ENCODE results near the gene SLC9B1.

The SLC9B1 gene

GRCh38 chr4:103036169-103036568 lies 16.7 kb upstream of the SLC9B1 start:
- Histone ChIP-seq H3K27me3 (ENCODE audit: insufficient read depth, low read length) (no peaks in the 10 kb centered on the region), H2AFZ (ENCODE audit: low read length, unreplicated experiment) (no peak overlapping the region), H3K27ac (ENCODE audit: low read depth, low read length) (no peak overlapping the region), H3K79me2 (ENCODE audit: control insufficient read depth, insufficient read depth, low read length, unreplicated experiment) (no peaks in the 10 kb centered on the region), H3K36me3 (ENCODE audit: insufficient read depth, low read length) (peaks cover 8% of the 10 kb centered on the region; the same call in 1 of the 2 replicates), H3K4me3 (ENCODE audit: low read depth, low read length) (no peak overlapping the region), H3K4me1 (ENCODE audit: control insufficient read depth, insufficient read depth, low read length, unreplicated experiment) (no peaks in the 10 kb centered on the region)

DNA sequence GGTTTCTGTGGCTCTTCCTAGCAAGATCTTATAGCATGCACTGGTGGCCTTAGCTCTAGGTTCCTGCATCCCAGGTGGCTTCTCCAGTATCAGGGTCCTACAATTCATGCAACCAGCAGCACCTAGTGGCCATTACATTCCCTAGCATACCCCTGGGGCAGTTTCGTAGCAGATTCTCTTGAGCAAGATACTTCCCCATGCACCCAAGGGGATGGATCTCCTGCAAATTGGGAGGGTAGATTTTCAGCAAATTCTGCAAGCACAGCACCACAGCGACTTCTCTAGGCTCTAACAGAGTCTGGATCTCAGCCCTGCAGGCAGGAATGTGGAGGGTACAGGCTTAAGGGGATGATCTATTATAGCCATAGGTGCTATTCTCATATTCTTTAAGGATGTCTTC lies 13.1 kb upstream of the SLC9B1 start:
- Histone ChIP-seq H3K27ac (ENCODE audit: low read depth, low read length) (no peak overlapping the region), H3K79me2 (ENCODE audit: control insufficient read depth, insufficient read depth, low read length, unreplicated experiment) (no peaks in the 10 kb centered on the region), H3K4me3 (ENCODE audit: low read depth, low read length) (no peak overlapping the region), H3K27me3 (ENCODE audit: insufficient read depth, low read length) (no peaks in the 10 kb centered on the region), H3K4me1 (ENCODE audit: control insufficient read depth, insufficient read depth, low read length, unreplicated experiment) (no peaks in the 10 kb centered on the region), H3K36me3 (ENCODE audit: insufficient read depth, low read length) (peaks cover 8% of the 10 kb centered on the region; the same call in 1 of the 2 replicates), H2AFZ (ENCODE audit: low read length, unreplicated experiment) (no peak overlapping the region)

DNA sequence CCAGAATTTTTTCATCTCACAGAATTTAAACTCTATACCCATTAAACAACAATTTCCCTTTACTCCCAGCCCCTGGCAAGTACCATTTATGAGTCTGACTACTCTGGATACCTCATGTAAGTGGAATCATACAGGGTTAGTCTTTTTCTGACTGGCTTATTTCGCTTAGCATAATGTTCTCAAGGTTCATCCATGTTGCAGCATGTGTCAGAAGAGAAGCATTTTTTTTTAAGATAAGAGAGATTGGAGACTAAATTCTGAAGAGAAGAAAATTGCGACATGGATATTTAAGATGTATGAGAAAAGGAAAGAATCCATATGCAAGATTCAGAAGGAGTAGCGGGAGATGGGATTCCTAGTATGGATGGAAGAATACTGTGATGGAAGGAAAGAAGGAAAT lies 11.3 kb upstream of the SLC9B1 start:
- Histone ChIP-seq H3K4me1 (ENCODE audit: control insufficient read depth, insufficient read depth, low read length, unreplicated experiment) (no peaks in the 10 kb centered on the region), H3K79me2 (ENCODE audit: control insufficient read depth, insufficient read depth, low read length, unreplicated experiment) (no peaks in the 10 kb centered on the region), H3K36me3 (ENCODE audit: insufficient read depth, low read length) (peaks cover 3% of the 10 kb centered on the region; the same call in 1 of the 2 replicates), H2AFZ (ENCODE audit: low read length, unreplicated experiment) (no peak overlapping the region), H3K27ac (ENCODE audit: low read depth, low read length) (no peak overlapping the region), H3K4me3 (ENCODE audit: low read depth, low read length) (no peak overlapping the region), H3K27me3 (ENCODE audit: insufficient read depth, low read length) (no peaks in the 10 kb centered on the region)

DNA sequence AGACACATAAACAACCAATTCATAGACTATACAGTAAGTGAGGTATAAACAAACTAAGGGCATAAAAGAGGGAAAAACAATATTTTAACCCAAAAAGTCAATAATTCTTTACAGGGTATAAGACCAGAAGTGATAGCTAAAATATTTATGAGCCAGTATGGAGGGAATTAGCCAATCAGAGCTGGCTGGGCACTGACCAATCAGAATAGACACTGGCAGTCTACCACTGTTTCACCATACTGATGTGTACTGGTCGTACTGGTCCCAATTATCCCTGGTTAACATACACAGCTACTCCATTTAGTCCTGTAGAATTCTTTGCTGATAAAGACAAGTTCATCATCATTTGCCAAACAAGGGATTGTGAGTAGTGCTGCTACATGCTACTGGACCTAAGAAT lies 9.8 kb upstream of the SLC9B1 start:
- Histone ChIP-seq H3K27ac (ENCODE audit: low read depth, low read length) (no peak overlapping the region), H3K79me2 (ENCODE audit: control insufficient read depth, insufficient read depth, low read length, unreplicated experiment) (no peaks in the 10 kb centered on the region), H2AFZ (ENCODE audit: low read length, unreplicated experiment) (no peak overlapping the region), H3K4me1 (ENCODE audit: control insufficient read depth, insufficient read depth, low read length, unreplicated experiment) (no peaks in the 10 kb centered on the region), H3K27me3 (ENCODE audit: insufficient read depth, low read length) (no peaks in the 10 kb centered on the region), H3K4me3 (ENCODE audit: low read depth, low read length) (no peak overlapping the region), H3K36me3 (ENCODE audit: insufficient read depth, low read length) (no peaks in the 10 kb centered on the region)

DNA sequence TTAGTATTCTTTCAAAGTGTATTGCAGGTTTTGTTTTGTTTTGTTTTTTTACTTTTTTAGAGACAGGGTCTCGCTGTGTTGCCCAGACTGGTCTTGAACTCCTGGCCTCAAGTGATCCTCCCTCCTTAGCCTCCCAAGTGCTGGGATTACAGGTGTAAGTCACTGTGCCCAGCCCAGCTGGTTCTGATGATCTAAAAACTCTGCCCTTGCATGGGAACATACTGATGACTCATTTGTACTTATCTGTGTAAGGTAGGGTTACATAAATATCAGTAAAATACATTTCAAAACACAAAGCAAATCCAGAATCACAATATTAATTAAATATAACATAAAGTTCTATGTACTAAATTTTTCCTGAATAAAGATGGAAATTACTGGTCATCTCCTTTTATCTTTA lies 7.4 kb upstream of the SLC9B1 start:
- Histone ChIP-seq H3K27ac (ENCODE audit: low read depth, low read length) (no peak overlapping the region), H3K36me3 (ENCODE audit: insufficient read depth, low read length) (no peaks in the 10 kb centered on the region), H3K27me3 (ENCODE audit: insufficient read depth, low read length) (no peaks in the 10 kb centered on the region), H2AFZ (ENCODE audit: low read length, unreplicated experiment) (no peak overlapping the region), H3K4me1 (ENCODE audit: control insufficient read depth, insufficient read depth, low read length, unreplicated experiment) (no peaks in the 10 kb centered on the region), H3K4me3 (ENCODE audit: low read depth, low read length) (no peak overlapping the region), H3K79me2 (ENCODE audit: control insufficient read depth, insufficient read depth, low read length, unreplicated experiment) (no peaks in the 10 kb centered on the region)

- Histone ChIP-seq H3K27me3 (ENCODE audit: insufficient read depth, low read length) (no peaks in the 10 kb centered on the region), H3K79me2 (ENCODE audit: control insufficient read depth, insufficient read depth, low read length, unreplicated experiment) (no peaks in the 10 kb centered on the region), H3K36me3 (ENCODE audit: insufficient read depth, low read length) (no peaks in the 10 kb centered on the region), H3K4me3 (ENCODE audit: low read depth, low read length) (no peak overlapping the region), H2AFZ (ENCODE audit: low read length, unreplicated experiment) (no peak overlapping the region), H3K4me1 (ENCODE audit: control insufficient read depth, insufficient read depth, low read length, unreplicated experiment) (peaks cover 3% of the 10 kb centered on the region), H3K27ac (ENCODE audit: low read depth, low read length) (no peak overlapping the region)
These were observed 5.5 kb upstream of the SLC9B1 start for GRCh38 chr4:103024996-103025395.

DNA sequence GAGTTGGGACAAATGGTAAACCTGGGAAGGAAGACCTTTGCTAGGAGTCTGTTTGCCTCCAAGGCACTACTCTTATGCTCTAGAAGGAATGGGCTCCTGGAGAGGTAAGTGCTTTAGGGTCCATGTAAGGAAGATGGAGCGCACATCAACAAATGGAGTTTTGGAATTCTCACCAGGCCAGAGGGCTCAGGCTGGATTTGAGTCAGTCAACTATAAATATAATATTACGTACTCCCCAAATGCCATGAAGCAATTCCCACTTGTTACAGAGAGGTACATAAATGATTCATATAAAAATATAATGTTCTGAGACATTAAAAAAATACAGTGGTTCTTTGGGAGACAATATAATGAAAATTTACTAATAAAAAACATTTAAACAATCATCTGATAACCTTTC lies 1.6 kb upstream of the SLC9B1 start:
- Histone ChIP-seq H3K4me1 (ENCODE audit: control insufficient read depth, insufficient read depth, low read length, unreplicated experiment) (peaks cover 12% of the 10 kb centered on the region), H2AFZ (ENCODE audit: low read length, unreplicated experiment) (no peak overlapping the region), H3K27ac (ENCODE audit: low read depth, low read length) (no peak overlapping the region), H3K36me3 (ENCODE audit: insufficient read depth, low read length) (no peaks in the 10 kb centered on the region), H3K27me3 (ENCODE audit: insufficient read depth, low read length) (no peaks in the 10 kb centered on the region), H3K4me3 (ENCODE audit: low read depth, low read length) (no peak overlapping the region), H3K79me2 (ENCODE audit: control insufficient read depth, insufficient read depth, low read length, unreplicated experiment) (no peaks in the 10 kb centered on the region)

GRCh38 chr4:103018391-103019307 lies 856 bp downstream of the SLC9B1 start:
- Histone ChIP-seq H3K27me3 (ENCODE audit: insufficient read depth, low read length) (no peaks in the 10 kb centered on the region), H3K4me1 (ENCODE audit: control insufficient read depth, insufficient read depth, low read length, unreplicated experiment) (peaks cover 12% of the 10 kb centered on the region), H3K27ac (ENCODE audit: low read depth, low read length) (peak overlapping the region; percentile 88), H3K36me3 (ENCODE audit: insufficient read depth, low read length) (no peaks in the 10 kb centered on the region), H3K4me3 (ENCODE audit: low read depth, low read length) (peak overlapping the region; percentile 77), H3K79me2 (ENCODE audit: control insufficient read depth, insufficient read depth, low read length, unreplicated experiment) (no peaks in the 10 kb centered on the region), H2AFZ (ENCODE audit: low read length, unreplicated experiment) (peak overlapping the region; percentile 94)

GRCh38 chr4:103012551-103012950 lies 7.0 kb downstream of the SLC9B1 start:
- Histone ChIP-seq H3K4me3 (ENCODE audit: low read depth, low read length) (no peak overlapping the region), H3K4me1 (ENCODE audit: control insufficient read depth, insufficient read depth, low read length, unreplicated experiment) (peaks cover 10% of the 10 kb centered on the region), H2AFZ (ENCODE audit: low read length, unreplicated experiment) (no peak overlapping the region), H3K36me3 (ENCODE audit: insufficient read depth, low read length) (no peaks in the 10 kb centered on the region), H3K27ac (ENCODE audit: low read depth, low read length) (no peak overlapping the region), H3K79me2 (ENCODE audit: control insufficient read depth, insufficient read depth, low read length, unreplicated experiment) (no peaks in the 10 kb centered on the region), H3K27me3 (ENCODE audit: insufficient read depth, low read length) (no peaks in the 10 kb centered on the region)

- Histone ChIP-seq H3K36me3 (ENCODE audit: insufficient read depth, low read length) (no peaks in the 10 kb centered on the region), H3K27me3 (ENCODE audit: insufficient read depth, low read length) (no peaks in the 10 kb centered on the region), H2AFZ (ENCODE audit: low read length, unreplicated experiment) (no peak overlapping the region), H3K79me2 (ENCODE audit: control insufficient read depth, insufficient read depth, low read length, unreplicated experiment) (no peaks in the 10 kb centered on the region), H3K4me3 (ENCODE audit: low read depth, low read length) (no peak overlapping the region), H3K27ac (ENCODE audit: low read depth, low read length) (no peak overlapping the region), H3K4me1 (ENCODE audit: control insufficient read depth, insufficient read depth, low read length, unreplicated experiment) (peaks cover 10% of the 10 kb centered on the region)
These were observed 7.4 kb downstream of the SLC9B1 start for GRCh38 chr4:103012060-103012459.

DNA sequence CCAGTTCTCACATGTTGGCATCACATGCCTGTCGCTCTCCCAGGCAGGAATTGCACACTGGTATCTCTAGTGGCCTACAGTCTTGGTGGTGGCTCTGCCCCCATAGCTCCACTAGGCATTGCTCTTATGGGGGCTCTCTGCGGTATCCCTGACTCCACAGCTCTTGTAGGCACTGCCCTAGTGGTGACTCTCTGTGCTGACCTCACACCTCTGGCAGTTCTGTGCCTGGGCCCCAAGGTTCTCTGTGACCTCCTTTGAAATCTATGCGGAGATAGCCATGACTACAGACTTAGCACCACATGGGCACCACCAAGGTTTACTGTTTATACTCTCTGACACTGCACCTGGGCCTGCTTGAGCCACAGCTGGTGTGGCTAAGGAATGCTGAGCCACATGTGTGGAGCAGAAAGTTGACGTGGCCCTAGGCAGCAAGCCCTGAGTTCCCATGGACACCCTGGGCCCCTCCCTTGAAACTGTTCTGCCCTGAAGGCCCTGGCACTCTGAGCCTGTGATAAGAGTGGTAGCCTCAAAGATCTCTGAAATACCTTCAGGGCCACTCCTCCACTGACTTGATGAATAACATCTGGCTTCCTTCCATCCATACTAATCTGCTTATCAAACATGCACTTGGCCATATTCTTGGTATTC lies 8.0 kb downstream of the SLC9B1 start:
- Histone ChIP-seq H3K36me3 (ENCODE audit: insufficient read depth, low read length) (no peaks in the 10 kb centered on the region), H3K27me3 (ENCODE audit: insufficient read depth, low read length) (no peaks in the 10 kb centered on the region), H3K4me3 (ENCODE audit: low read depth, low read length) (no peak overlapping the region), H3K4me1 (ENCODE audit: control insufficient read depth, insufficient read depth, low read length, unreplicated experiment) (peaks cover 10% of the 10 kb centered on the region), H3K27ac (ENCODE audit: low read depth, low read length) (no peak overlapping the region), H3K79me2 (ENCODE audit: control insufficient read depth, insufficient read depth, low read length, unreplicated experiment) (no peaks in the 10 kb centered on the region), H2AFZ (ENCODE audit: low read length, unreplicated experiment) (no peak overlapping the region)

Data from ACC112 (cell line).